H1 (cell line): ENCODE measurements around the gene FBXW5. TPM values are rescaled to one million over a fixed set of nuclear protein-coding genes. Genes with fewer than 3 reads are reported as not detected.

Experiments
- ASH2L ChIP-seq: fragments of 200-600, 300-600 bp; sonication (generic); IDR thresholded peaks from one replicate; pipeline ENCODE4 v1.7.1; 2017; ENCODE audit warnings: low read length
- BACH1 ChIP-seq: IDR thresholded peaks from 2 replicates; pipeline ENCODE4 v1.6.1; 2012; ENCODE audit warnings: low read length, improper control_type of control experiment
- BCL11A ChIP-seq, 2 experiments: IDR thresholded peaks; one replicate each; pipeline ENCODE4 v1.6.1; 2011; ENCODE audit warnings: low read depth in 2 of 2, low read length in 2 of 2, mild to moderate bottlenecking in 2 of 2
- EGR1 ChIP-seq: IDR thresholded peaks from 2 replicates; pipeline ENCODE4 v1.6.1; 2011; ENCODE audit warnings: low read depth, low read length, borderline replicate concordance
- RFX5 ChIP-seq: IDR thresholded peaks from 2 replicates; pipeline ENCODE4 v1.6.1; 2011; ENCODE audit warnings: low read depth, low read length, improper control_type of control experiment, borderline replicate concordance
- polyA plus RNA-seq, 7 experiments: library from polyadenylated mRNA; depleted of rRNA in 3 of 7; stranded (reverse) in 5 of 7; unstranded in 2 of 7; fragments of >200 nt in 5 of 7; fragments of 200-250 nt in 2 of 7; gene quantifications; 1 replicate in 5 of 7; 2 replicates in 1 of 7; 4 replicates in 1 of 7; pipeline versions ENCODE4 v1.2.1 to v1.2.3, GENCODE V29; 2011 to 2013; ENCODE audit warnings: missing spikeins in 2 of 7, mixed read lengths in 2 of 7
- total RNA-seq: library from RNA; stranded (reverse); fragmentation: NEBNext Ultra II Directional; extraction: Animal tissue kit (Norgen Biotek cat#: 25700); gene quantifications from 2 replicates; pipeline ENCODE4 v1.2.1, GENCODE V29; 2021
- TF ChIP-seq, protein P1 (sequence below): IDR thresholded peaks from 2 replicates; pipeline ENCODE4 v1.6.1; 2011; ENCODE audit warnings: low read depth, mild to moderate bottlenecking, low read length; ENCODE audit not compliant: insufficient read depth

FBXW5 gene
- total and polyA plus RNA-seq, 2 of the 8 experiments (the other 6 are each of a cell fraction or from before 2014, with no cell fraction given): 49.0 to 71.0 TPM

GRCh38 chr9:136983656-136984314 is 39.2 kb upstream of the FBXW5 start (continued):
- TF ChIP-seq RFX5: no peak
- no peak for TF ChIP-seq BCL11A (IDR thresholded peaks at IDR 0.05; ENCODE audit: low read depth in 2 of 2, low read length in 2 of 2)
- TF ChIP-seq ASH2L: no peak
- TF ChIP-seq EGR1: no peak
- TF ChIP-seq, protein P1, sequence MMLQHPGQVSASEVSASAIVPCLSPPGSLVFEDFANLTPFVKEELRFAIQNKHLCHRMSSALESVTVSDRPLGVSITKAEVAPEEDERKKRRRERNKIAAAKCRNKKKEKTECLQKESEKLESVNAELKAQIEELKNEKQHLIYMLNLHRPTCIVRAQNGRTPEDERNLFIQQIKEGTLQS: no peak
- no peak for TF ChIP-seq BACH1
- TF ChIP-seq, all 59 proteins: peak for 0
